BE2C (cell line): ENCODE measurements around the gene GRIA1.

Source experiments
- DNase-seq: peaks from one replicate; pipeline ENCODE4 v3.0.0-alpha.2; 2020
- H3K27me3 ChIP-seq: fragments of 250-450 bp; sonication (Bioruptor Pico); 2 replicates; pipeline ENCODE4 v1.5.1; 2020; ENCODE audit warnings: mild to moderate bottlenecking
- H3K36me3 ChIP-seq: fragments of 250-450 bp; sonication (Bioruptor Pico); 2 replicates; pipeline ENCODE4 v1.5.1; 2020; ENCODE audit warnings: mild to moderate bottlenecking
- H3K4me1 ChIP-seq: fragments of 250-450 bp; sonication (Bioruptor Pico); 2 replicates; pipeline ENCODE4 v1.5.1; 2020
- H3K4me3 ChIP-seq: 2 replicates; pipeline ENCODE4 v1.5.1; 2011; ENCODE audit warnings: low read depth, low read length
- H3K9me3 ChIP-seq: fragments of 250-450 bp; sonication (Bioruptor Pico); 2 replicates; pipeline ENCODE4 v1.5.1; 2020
- TF ChIP-seq, protein P1 (sequence below): IDR thresholded peaks from 2 replicates; pipeline ENCODE4 v1.5.1; 2012; ENCODE audit warnings: mild to moderate bottlenecking, low read depth, low read length

Gene GRIA1

DNA sequence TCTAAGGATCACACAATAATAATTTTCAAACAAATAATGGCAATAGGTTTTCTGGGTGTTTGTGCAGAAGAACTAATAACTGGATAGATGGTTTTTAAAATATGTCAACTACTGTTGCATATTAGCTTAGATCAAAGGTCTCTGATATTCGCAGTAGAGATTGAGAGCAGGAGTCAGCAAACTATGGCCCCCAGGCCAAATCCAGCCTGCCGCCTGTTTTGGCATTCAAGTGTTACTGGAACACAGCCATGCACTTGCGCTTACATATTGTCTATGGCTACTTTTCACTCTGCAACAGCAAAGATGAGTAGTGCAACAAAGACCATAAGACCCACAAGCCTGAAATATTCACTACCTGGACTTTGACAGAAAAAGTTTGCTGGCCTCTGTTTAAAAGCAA is 260.8 kb downstream of the GRIA1 start:
- Histone ChIP-seq H3K36me3 (no peaks in the 10 kb centered on the region), H3K4me1 (no peaks in the 10 kb centered on the region), H3K9me3 (no peaks in the 10 kb centered on the region), H3K4me3 (no peak overlapping the region), H3K27me3 (no peaks in the 10 kb centered on the region)
- TF ChIP-seq, protein P1, sequence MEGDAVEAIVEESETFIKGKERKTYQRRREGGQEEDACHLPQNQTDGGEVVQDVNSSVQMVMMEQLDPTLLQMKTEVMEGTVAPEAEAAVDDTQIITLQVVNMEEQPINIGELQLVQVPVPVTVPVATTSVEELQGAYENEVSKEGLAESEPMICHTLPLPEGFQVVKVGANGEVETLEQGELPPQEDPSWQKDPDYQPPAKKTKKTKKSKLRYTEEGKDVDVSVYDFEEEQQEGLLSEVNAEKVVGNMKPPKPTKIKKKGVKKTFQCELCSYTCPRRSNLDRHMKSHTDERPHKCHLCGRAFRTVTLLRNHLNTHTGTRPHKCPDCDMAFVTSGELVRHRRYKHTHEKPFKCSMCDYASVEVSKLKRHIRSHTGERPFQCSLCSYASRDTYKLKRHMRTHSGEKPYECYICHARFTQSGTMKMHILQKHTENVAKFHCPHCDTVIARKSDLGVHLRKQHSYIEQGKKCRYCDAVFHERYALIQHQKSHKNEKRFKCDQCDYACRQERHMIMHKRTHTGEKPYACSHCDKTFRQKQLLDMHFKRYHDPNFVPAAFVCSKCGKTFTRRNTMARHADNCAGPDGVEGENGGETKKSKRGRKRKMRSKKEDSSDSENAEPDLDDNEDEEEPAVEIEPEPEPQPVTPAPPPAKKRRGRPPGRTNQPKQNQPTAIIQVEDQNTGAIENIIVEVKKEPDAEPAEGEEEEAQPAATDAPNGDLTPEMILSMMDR, result no peak
- DNase-seq, result no peak

DNA sequence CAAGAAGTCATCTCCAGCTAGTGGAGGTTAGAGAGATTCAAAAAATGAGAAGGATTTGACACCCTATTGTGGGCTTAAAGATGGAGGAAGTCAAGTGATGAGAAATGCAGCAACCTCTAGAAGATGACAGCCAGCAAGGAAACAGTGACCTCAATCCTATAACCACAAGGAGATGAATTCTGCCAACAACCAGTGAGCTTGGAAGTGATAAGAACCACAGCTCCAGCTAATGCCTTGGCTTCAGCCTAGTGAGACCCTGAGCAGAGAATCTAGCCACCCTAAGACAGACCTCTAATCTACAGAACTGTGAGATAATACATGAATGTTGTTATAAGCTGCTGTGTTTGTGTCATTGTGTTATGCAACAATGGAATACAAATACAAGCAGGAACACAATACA is 262.4 kb downstream of the GRIA1 start:
- Histone ChIP-seq H3K36me3 (no peaks in the 10 kb centered on the region), H3K4me1 (no peaks in the 10 kb centered on the region), H3K4me3 (no peak overlapping the region), H3K27me3 (no peaks in the 10 kb centered on the region), H3K9me3 (no peaks in the 10 kb centered on the region)
- TF ChIP-seq, protein P1, result no peak
- no peak for DNase-seq

DNA sequence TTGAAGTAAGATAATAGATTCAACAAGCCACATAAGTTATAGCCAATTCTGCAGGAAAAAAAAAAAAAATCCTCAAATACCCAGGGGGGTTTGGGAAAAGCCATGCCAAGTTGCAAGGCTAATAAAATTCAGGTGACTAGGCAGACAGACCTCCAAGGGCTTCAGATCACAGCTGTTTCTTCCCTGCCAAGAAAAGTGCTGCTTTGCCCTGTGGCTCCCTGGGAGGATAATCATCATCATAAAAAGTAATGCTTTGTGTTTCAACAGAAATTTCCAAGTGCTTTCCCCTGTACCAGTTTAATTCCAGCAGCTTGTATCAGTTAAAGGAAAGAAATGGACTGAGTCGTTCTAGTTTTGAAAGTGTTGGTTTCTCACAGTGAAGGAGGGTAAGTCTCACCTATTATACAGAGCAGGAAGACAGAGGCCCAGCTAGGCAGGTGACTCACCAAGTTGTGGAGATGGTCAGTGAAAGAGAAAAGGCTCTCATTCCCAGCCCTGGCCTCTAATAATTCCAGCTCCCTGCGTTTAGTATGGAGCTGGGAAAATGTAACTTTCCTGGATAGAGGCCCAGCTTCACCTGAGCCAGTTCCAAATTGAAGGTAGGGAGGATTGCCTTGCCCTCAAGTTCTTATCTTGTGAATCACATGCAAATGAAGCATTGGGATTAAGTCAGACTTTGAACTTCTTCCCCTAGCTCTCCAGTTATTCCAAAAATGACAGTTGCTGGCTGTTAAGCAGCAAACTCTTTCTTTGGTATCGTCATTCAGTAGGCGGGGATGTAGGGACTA is 263.4 kb downstream of the GRIA1 start:
- TF ChIP-seq, protein P1, result no peak
- H3K36me3 ChIP-seq, result no peaks in the 10 kb centered on the region
- H3K27me3 ChIP-seq, result no peaks in the 10 kb centered on the region
- H3K4me3 ChIP-seq, result no peak overlapping the region
- no peaks in the 10 kb centered on the region for H3K9me3 ChIP-seq
- DNase-seq, result no peak
- H3K4me1 ChIP-seq, result no peaks in the 10 kb centered on the region

DNA sequence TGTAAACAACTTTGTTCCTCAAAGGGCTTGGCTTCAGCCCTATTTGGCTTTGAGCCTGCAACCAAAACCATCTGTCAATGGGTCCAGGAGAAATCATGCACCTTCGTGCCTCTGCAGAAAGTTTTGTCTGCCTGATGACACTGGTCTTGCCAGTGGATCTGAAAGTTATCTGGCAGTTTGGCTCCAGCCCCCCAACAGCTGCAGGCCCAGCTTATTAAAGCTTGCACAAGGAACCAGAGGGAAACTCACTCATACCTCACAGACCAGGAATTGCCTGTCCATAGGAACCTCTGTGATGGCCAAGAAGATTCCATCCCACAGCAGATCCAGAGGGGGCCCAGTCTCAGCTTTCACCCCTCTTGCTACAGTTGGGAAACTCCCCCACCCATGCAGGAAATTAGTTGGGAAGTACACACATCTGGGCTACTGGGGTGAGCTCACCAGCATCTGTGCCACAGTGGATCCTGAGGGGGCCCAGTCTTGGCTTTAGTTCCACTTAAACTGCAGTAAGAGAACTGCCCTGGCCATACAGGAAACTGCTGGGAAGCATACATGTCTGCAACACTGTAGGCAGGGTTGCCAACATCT is 265.5 kb downstream of the GRIA1 start:
- no peaks in the 10 kb centered on the region for H3K4me1 ChIP-seq
- TF ChIP-seq, protein P1, result no peak

DNA sequence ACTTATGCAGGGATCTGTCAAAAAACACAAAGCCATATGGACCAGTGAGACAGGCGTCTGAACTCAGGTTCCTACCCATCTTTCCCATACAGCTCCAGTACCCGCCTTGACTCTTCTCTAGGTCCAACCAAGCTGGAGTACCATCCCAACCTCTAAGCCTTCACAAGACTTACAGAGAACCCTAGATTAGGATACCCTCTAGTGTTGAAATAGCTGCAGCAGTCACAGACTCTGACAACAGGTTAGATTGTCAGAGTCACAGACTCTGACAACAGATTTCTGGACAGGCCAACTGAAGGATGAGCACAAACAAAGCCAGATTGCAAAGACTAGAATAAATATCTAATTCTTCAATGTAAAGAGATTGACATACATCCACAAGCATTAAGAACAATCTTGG is 266.1 kb downstream of the GRIA1 start:
- no peaks in the 10 kb centered on the region for H3K9me3 ChIP-seq
- no peak for DNase-seq
- TF ChIP-seq, protein P1, result 0 out of 2 replicates have a peak, but pooled peaks have one; percentile 18
- H3K27me3 ChIP-seq, result peaks cover 3% of the 10 kb centered on the region; the same call in 1 of the 2 replicates
- H3K36me3 ChIP-seq, result no peaks in the 10 kb centered on the region
- no peaks in the 10 kb centered on the region for H3K4me1 ChIP-seq
- no peak overlapping the region for H3K4me3 ChIP-seq

More for the DNA sequence above, 265.5 kb downstream of the GRIA1 start:
- Histone ChIP-seq H3K4me3 (no peak overlapping the region), H3K9me3 (no peaks in the 10 kb centered on the region), H3K36me3 (no peaks in the 10 kb centered on the region), H3K27me3 (peaks cover 3% of the 10 kb centered on the region; the same call in 1 of the 2 replicates)
- no peak for DNase-seq

DNA sequence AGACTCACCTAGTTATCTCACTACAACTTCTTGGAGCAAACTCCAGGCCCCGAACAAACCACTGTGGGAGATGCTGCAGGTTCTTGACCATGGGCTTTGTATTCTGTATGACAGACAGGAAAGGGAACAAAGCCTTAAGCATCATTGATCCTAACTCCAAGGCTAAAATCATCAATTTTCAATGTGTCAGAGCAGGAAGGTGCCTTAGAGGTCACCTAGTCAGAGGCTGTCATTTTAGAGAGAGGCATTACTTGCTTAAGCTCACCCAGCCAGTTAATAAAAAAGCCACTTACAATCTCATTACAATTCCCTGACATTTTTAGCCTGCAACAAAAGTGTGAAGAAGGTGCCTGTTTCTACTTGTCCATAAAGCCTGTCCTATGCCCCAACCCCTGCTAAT is 275.5 kb downstream of the GRIA1 start:
- TF ChIP-seq, protein P1, result no peak
- Histone ChIP-seq H3K4me3 (no peak overlapping the region), H3K36me3 (no peaks in the 10 kb centered on the region), H3K9me3 (no peaks in the 10 kb centered on the region), H3K27me3 (no peaks in the 10 kb centered on the region), H3K4me1 (peaks cover 8% of the 10 kb centered on the region)
- no peak for DNase-seq
